OCI-LY3 (cell line): ENCODE measurements around the gene CTNND1.
"Not testable (repeated sequence)": the region's sequence is repeated elsewhere in the genome, so short reads cannot be mapped to it uniquely, and the experiment has no call there.

Experiments used
- H2AFZ ChIP-seq: fragments of 200-600, 300-600 bp; shearing (Covaris generic); 2 replicates; pipeline ENCODE4 v1.6.0; 2014; ENCODE audit warnings: antibody characterized with exemption, low read depth, low read length
- H3K27ac ChIP-seq: fragments of 200-600, 300-600 bp; sonication (generic); 2 replicates; pipeline ENCODE4 v1.5.1; 2014; ENCODE audit warnings: mild to moderate bottlenecking, low read length, moderate library complexity, mixed read lengths
- H3K27me3 ChIP-seq: fragments of 200-600, 300-600 bp; sonication (generic); 2 replicates; pipeline ENCODE4 v1.6.1; 2014; ENCODE audit warnings: low read depth, low read length, mixed read lengths
- H3K36me3 ChIP-seq: fragments of 200-600, 300-600 bp; sonication (generic); replicated peaks from 2 replicates; pipeline ENCODE3; 2014; ENCODE audit warnings: low read depth, low read length, mixed read lengths
- H3K4me1 ChIP-seq: fragments of 300-600, 200-600 bp; sonication (generic); 2 replicates; pipeline ENCODE4 v1.6.1; 2014; ENCODE audit warnings: low read length, mixed read lengths
- H3K4me2 ChIP-seq: fragments of 200-600, 300-600 bp; sonication (generic); 2 replicates; pipeline ENCODE4 v1.6.1; 2014; ENCODE audit warnings: low read length, mixed read lengths
- H3K4me3 ChIP-seq: fragments of 300-600, 200-600 bp; sonication (generic); 2 replicates; pipeline ENCODE4 v1.5.1; 2014; ENCODE audit warnings: antibody characterized with exemption, mild to moderate bottlenecking, low read length, moderate library complexity
- H3K79me2 ChIP-seq: fragments of 300-600, 200-600 bp; shearing (Covaris generic); 2 replicates; pipeline ENCODE4 v1.6.1; 2014; ENCODE audit warnings: mild to moderate bottlenecking, low read length, mixed read lengths
- H3K9ac ChIP-seq: fragments of 300-600, 200-600 bp; shearing (Covaris generic); 2 replicates; pipeline ENCODE4 v1.6.0; 2014; ENCODE audit warnings: mild to moderate bottlenecking, low read length, moderate library complexity
- H3K9me3 ChIP-seq: fragments of 200-600, 300-600 bp; shearing (Covaris generic); 2 replicates; pipeline ENCODE4 v1.6.1; 2014; ENCODE audit warnings: low read length, mixed read lengths; ENCODE audit not compliant: insufficient read depth
- H4K20me1 ChIP-seq: fragments of 200-600, 300-600 bp; sonication (generic); 2 replicates; pipeline ENCODE4 v1.6.1; 2016; ENCODE audit warnings: low read length, mixed read lengths; ENCODE audit not compliant: insufficient read depth
- CTCF ChIP-seq: fragments of 200-600, 300-600 bp; sonication (generic); IDR thresholded peaks from 2 replicates; pipeline ENCODE4 v1.5.1; 2014; ENCODE audit warnings: antibody characterized with exemption, low read length, low read depth
- EZH2phosphoT487 ChIP-seq: fragments of 200-600 bp; shearing (Covaris generic); IDR thresholded peaks from 2 replicates; pipeline ENCODE4 v1.6.1; 2018; ENCODE audit warnings: antibody characterized with exemption, mixed run types, low read depth

CTNND1 gene

DNA sequence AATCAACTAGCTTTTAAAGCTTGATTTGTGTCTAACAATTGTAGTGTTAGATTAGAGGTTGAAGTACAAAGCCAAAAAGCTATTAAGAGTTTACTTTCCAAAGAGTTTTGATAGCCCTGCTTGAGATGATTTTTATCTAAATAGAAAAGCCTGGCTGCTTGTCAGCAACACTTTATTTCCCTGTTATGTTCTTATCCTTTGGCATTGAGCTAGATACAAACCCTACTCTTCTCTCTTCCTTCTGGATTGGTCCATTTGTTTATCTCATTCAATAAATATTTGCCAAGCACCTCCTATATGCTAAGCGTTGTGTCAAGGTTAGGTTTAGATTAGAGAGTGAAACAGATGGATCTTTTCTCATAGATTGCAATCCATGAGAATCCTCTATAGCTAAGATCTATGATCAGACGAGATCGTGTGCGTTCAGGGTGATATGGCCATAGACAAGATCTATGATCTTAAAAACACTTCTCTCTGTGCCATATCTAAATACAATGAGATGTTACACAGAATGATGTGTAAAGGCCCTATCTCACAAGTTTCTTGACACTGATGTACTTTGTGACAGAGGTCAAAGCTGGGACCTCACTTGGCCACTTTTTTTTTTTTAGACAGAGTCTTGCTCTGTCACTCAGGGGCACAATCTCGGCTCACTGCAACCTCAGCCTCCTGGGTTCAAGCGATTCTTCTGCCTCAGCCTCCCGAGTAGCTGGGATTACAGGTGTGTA, 57.8 kb downstream of the CTNND1 start:
- H3K27me3 ChIP-seq, result peaks cover 18% of the 10 kb centered on the region
- H4K20me1 ChIP-seq, result no peaks in the 10 kb centered on the region
- H3K27ac ChIP-seq, result no peak overlapping the region
- H3K4me1 ChIP-seq, result peaks cover 20% of the 10 kb centered on the region
- no peak overlapping the region for H3K4me2 ChIP-seq
- H3K9ac ChIP-seq, result no peak overlapping the region
- no peak overlapping the region for H2AFZ ChIP-seq
- TF ChIP-seq CTCF (no peak), EZH2phosphoT487 (no peak)
- H3K9me3 ChIP-seq, result no peaks in the 10 kb centered on the region
- H3K79me2 ChIP-seq, result no peaks in the 10 kb centered on the region
- H3K4me3 ChIP-seq, result no peak overlapping the region
- no peaks in the 10 kb centered on the region for H3K36me3 ChIP-seq

DNA sequence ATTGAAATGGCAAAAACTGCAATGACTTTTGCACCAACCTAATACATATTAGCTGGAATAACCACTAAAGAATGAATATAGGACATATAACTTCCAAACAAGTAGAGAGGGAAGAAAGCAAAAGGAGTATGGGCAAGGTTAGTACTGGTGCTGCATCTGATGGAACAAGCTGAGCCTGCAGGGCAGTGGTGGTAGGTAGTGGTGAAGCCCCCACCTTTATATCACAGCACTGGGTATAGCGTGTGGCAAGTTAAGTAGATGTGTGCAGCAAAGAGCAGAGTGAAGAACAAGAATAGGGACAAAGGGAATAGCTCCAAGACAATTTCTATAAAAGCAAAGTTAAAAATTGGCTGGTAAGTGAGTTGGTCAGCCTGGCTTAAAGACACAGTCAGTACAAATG, 62.3 kb downstream of the CTNND1 start:
- no peak overlapping the region for H3K4me3 ChIP-seq
- H3K4me1 ChIP-seq, result no peaks in the 10 kb centered on the region
- peaks cover 18% of the 10 kb centered on the region for H3K27me3 ChIP-seq
- no peaks in the 10 kb centered on the region for H3K9me3 ChIP-seq
- H4K20me1 ChIP-seq, result no peaks in the 10 kb centered on the region
- H3K4me2 ChIP-seq, result no peak overlapping the region
- no peaks in the 10 kb centered on the region for H3K79me2 ChIP-seq
- H3K27ac ChIP-seq, result no peak overlapping the region
- TF ChIP-seq CTCF (no peak), EZH2phosphoT487 (no peak)
- H3K9ac ChIP-seq, result no peak overlapping the region
- H3K36me3 ChIP-seq, result no peaks in the 10 kb centered on the region
- no peak overlapping the region for H2AFZ ChIP-seq

DNA sequence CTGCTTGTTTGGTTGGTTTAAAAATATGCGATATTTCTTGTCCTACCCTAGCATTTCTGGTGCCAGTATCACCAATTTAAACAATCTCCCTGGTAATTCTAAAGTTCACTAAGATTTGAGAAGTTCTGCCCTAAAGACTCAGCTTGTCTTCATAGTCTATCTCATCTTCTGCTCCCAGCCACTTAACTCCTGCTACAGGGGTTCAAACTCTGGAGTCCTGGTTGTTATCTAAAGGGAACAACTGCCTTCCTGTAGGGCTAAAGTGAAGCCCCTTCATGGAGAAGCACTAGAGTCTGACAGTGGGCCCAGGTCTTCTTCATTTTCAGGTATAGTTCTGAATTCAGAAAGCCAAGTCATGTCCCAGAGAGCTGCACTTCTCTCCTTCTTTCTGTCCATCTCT, 73.2 kb downstream of the CTNND1 start:
- Histone ChIP-seq H3K79me2 (no peaks in the 10 kb centered on the region), H3K9ac (no peak overlapping the region), H3K9me3 (no peaks in the 10 kb centered on the region), H3K27me3 (peaks cover 24% of the 10 kb centered on the region), H3K27ac (no peak overlapping the region), H3K4me2 (no peak overlapping the region), H4K20me1 (no peaks in the 10 kb centered on the region), H3K4me1 (no peaks in the 10 kb centered on the region), H3K36me3 (no peaks in the 10 kb centered on the region), H2AFZ (no peak overlapping the region), H3K4me3 (no peak overlapping the region)
- TF ChIP-seq CTCF (no peak), EZH2phosphoT487 (no peak)

DNA sequence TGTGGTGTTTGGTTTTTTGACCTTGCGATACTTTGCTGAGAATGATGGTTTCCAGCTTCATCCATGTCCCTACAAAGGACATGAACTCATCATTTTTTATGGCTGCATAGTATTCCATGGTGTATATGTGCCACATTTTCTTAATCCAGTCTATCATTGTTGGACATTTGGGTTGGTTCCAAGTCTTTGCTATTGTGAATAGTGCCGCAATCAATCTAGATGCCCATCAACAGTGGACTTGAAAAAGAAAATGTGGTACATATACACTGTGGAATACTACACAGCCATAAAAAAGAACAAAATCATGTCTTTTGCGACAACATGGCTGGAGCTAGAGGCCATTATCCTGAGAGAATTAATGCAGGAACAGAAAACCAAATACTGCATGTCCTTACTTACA, 77.0 kb downstream of the CTNND1 start:
- not testable (repeated sequence) for H4K20me1 ChIP-seq, H3K9me3 ChIP-seq, H3K4me2 ChIP-seq, H3K27ac ChIP-seq, H3K9ac ChIP-seq, H3K4me1 ChIP-seq, H3K36me3 ChIP-seq, H3K4me3 ChIP-seq, H2AFZ ChIP-seq, H3K79me2 ChIP-seq
- peaks cover 41% of the 10 kb centered on the region for H3K27me3 ChIP-seq
